RWPE2 (cell line): ENCODE measurements around the gene MLPH.

Source experiments
- ATAC-seq: fragments of 200-7000 bp; cut with Tn5 transposase; 3 replicates; pipeline ENCODE4 v1.9.1; 2021; ENCODE audit warnings: low read depth
- DNase-seq: peaks from one replicate; pipeline ENCODE4 v3.0.0-alpha.2; 2020; ENCODE audit warnings: low spot score
- H3K27ac ChIP-seq: fragments of 450-650 bp; 2 replicates; pipeline ENCODE4 v1.5.1; 2017; ENCODE audit warnings: mild to moderate bottlenecking; ENCODE audit not compliant: poor library complexity, severe bottlenecking
- H3K27me3 ChIP-seq: fragments of 250-450 bp; sonication (Bioruptor Pico); 2 replicates; pipeline ENCODE4 v1.5.1; 2021; ENCODE audit warnings: mild to moderate bottlenecking, moderate library complexity; ENCODE audit not compliant: insufficient read depth, poor library complexity, severe bottlenecking
- H3K36me3 ChIP-seq: fragments of 250-450 bp; sonication (Bioruptor Pico); 2 replicates; pipeline ENCODE4 v1.5.1; 2020; ENCODE audit warnings: low read depth, mild to moderate bottlenecking, moderate library complexity
- H3K4me1 ChIP-seq: fragments of 250-450 bp; sonication (Bioruptor Pico); 2 replicates; pipeline ENCODE4 v1.5.1; 2021; ENCODE audit warnings: mild to moderate bottlenecking, moderate library complexity; ENCODE audit not compliant: insufficient read depth, poor library complexity, severe bottlenecking
- H3K4me3 ChIP-seq: fragments of 250-450 bp; sonication (Bioruptor Pico); 2 replicates; pipeline ENCODE4 v1.5.1; 2021; ENCODE audit warnings: mild to moderate bottlenecking, moderate library complexity; ENCODE audit not compliant: severe bottlenecking
- H3K9me3 ChIP-seq: fragments of 250-450 bp; sonication (Bioruptor Pico); 2 replicates; pipeline ENCODE4 v1.5.1; 2021; ENCODE audit warnings: mild to moderate bottlenecking, moderate library complexity; ENCODE audit not compliant: severe bottlenecking
- TF ChIP-seq, protein P1 (sequence below): fragments of 450-650 bp; IDR thresholded peaks from one replicate; pipeline ENCODE4 v1.5.1; 2017; ENCODE audit warnings: mild to moderate bottlenecking, moderate library complexity; ENCODE audit not compliant: poor library complexity, severe bottlenecking

MLPH gene

DNA sequence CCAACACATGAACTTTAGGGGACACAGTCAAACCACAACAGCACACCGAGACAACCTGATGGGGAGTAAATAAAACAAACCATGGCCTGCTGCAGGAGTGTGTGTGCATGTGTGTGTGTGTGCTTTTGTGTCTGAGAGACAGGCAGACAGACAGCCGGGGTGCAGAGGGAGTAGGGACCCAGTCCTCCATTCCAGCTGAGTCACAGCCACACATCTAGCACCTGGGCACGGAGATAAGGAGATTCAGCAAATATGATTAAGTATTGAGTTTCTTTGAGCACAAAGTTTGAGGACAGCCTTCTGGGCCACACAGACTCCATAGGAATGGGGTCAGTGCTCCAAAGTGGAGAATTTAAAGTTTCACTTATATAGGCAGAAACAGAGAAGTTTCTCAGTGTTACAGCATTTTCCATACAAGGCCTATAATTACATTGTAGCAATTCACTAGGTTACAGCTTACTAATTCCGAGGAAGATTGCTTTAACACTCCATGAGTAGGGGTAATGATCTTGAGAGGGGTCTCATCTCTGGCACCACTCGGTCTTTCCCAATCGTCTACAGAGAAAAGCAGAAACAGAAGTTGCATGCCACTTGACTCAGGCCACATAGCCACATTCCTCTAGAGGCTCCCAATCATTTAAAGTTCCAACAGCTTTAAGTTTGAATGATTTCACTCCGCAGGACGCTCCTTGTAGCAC is 48.5 kb downstream of the MLPH start:
- H3K4me1 ChIP-seq, result peaks cover 12% of the 10 kb centered on the region
- TF ChIP-seq, protein P1, sequence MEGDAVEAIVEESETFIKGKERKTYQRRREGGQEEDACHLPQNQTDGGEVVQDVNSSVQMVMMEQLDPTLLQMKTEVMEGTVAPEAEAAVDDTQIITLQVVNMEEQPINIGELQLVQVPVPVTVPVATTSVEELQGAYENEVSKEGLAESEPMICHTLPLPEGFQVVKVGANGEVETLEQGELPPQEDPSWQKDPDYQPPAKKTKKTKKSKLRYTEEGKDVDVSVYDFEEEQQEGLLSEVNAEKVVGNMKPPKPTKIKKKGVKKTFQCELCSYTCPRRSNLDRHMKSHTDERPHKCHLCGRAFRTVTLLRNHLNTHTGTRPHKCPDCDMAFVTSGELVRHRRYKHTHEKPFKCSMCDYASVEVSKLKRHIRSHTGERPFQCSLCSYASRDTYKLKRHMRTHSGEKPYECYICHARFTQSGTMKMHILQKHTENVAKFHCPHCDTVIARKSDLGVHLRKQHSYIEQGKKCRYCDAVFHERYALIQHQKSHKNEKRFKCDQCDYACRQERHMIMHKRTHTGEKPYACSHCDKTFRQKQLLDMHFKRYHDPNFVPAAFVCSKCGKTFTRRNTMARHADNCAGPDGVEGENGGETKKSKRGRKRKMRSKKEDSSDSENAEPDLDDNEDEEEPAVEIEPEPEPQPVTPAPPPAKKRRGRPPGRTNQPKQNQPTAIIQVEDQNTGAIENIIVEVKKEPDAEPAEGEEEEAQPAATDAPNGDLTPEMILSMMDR, result no peak
- H3K27me3 ChIP-seq, result no peaks in the 10 kb centered on the region
- no peak for ATAC-seq
- no peak overlapping the region for H3K4me3 ChIP-seq
- no peak for DNase-seq
- no peak overlapping the region for H3K27ac ChIP-seq
- H3K36me3 ChIP-seq, result 0 out of 2 replicates have a peak, but pooled peaks cover 8% of the 10 kb centered on the region
- no peaks in the 10 kb centered on the region for H3K9me3 ChIP-seq

DNA sequence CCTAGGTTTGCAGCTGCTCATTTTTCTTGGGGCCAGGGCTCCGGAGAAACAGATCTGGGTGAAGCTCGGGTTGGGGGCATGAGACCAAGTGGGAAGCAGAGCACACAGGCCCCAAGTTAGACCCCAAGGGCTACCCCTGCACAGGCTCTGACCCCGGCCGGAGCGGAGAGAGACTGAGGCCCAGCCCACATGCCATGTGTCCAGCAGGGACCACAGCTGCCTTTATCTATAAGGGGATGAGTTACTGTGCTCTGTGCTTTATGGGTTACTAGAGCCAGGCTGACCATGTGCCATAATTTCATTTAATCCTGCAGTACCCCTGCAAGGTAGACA is 49.0 kb downstream of the MLPH start:
- TF ChIP-seq, protein P1, result no peak
- H3K27ac ChIP-seq, result no peak overlapping the region
- H3K4me1 ChIP-seq, result peaks cover 15% of the 10 kb centered on the region
- H3K27me3 ChIP-seq, result no peaks in the 10 kb centered on the region
- H3K36me3 ChIP-seq, result 0 out of 2 replicates have a peak, but pooled peaks cover 8% of the 10 kb centered on the region
- ATAC-seq (no peak), DNase-seq (no peak)
- H3K4me3 ChIP-seq, result no peak overlapping the region
- H3K9me3 ChIP-seq, result no peaks in the 10 kb centered on the region

- Histone ChIP-seq H3K36me3 (0 out of 2 replicates have a peak, but pooled peaks cover 8% of the 10 kb centered on the region), H3K9me3 (no peaks in the 10 kb centered on the region), H3K4me1 (peaks cover 13% of the 10 kb centered on the region), H3K4me3 (no peak overlapping the region), H3K27ac (no peak overlapping the region), H3K27me3 (no peaks in the 10 kb centered on the region)
- ATAC-seq (no peak), DNase-seq (no peak)
- TF ChIP-seq, protein P1, result no peak
These were observed 49.6 kb downstream of the MLPH start for GRCh38 chr2:237536617-237537016.

- no peak for ATAC-seq
- TF ChIP-seq, protein P1, result no peak
- Histone ChIP-seq H3K27me3 (no peaks in the 10 kb centered on the region), H3K36me3 (no peaks in the 10 kb centered on the region), H3K27ac (no peak overlapping the region), H3K4me3 (no peak overlapping the region), H3K9me3 (no peaks in the 10 kb centered on the region), H3K4me1 (peaks cover 3% of the 10 kb centered on the region)
- no peak for DNase-seq
These were observed 51.1 kb downstream of the MLPH start for GRCh38 chr2:237538001-237538720.

- no peaks in the 10 kb centered on the region for H3K27me3 ChIP-seq
- peaks cover 3% of the 10 kb centered on the region for H3K4me1 ChIP-seq
- DNase-seq, result no peak
- no peaks in the 10 kb centered on the region for H3K9me3 ChIP-seq
- ATAC-seq, result no peak
- H3K4me3 ChIP-seq, result no peak overlapping the region
- TF ChIP-seq, protein P1, result no peak
- no peaks in the 10 kb centered on the region for H3K36me3 ChIP-seq
- no peak overlapping the region for H3K27ac ChIP-seq
These were observed 51.9 kb downstream of the MLPH start for GRCh38 chr2:237538901-237539300.
